Inflammatory macrophage treated with lipopolysaccharide for 4 hours (primary cell): ENCODE measurements around the gene NOS1.
"Not testable (repeated sequence)": the region's sequence is repeated elsewhere in the genome, so short reads cannot be mapped to it uniquely, and the experiment has no call there.

Source experiments
- DNase-seq: peaks from one replicate; pipeline ENCODE4 v3.0.0-alpha.2; 2020

The NOS1 gene

GRCh38 chr12:117202556-117202955, 158.9 kb downstream of the NOS1 start:
- no peak for DNase-seq

DNA sequence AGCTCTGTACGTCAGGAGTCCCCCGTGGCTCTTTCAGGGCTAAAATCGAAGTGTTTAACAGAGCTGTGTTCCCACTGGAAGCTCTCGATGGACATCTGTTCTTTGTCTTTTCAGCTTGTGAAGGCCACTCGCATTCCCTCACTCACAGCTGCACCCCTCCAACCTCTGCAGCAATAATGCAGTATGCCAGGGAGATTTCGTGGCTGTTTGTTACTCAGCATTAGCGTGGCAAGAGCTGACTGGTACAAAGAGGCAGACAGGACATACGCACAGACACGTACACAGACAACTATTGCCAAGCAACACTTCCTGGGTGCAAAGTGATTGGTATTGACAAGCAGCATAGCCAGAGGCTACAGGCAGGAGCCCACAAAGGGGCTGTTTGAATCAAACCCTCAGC, 159.4 kb downstream of the NOS1 start:
- DNase-seq: no peak

- not testable (repeated sequence) for DNase-seq
Measured at GRCh38 chr12:117199956-117200744, 161.3 kb downstream of the NOS1 start.

DNA sequence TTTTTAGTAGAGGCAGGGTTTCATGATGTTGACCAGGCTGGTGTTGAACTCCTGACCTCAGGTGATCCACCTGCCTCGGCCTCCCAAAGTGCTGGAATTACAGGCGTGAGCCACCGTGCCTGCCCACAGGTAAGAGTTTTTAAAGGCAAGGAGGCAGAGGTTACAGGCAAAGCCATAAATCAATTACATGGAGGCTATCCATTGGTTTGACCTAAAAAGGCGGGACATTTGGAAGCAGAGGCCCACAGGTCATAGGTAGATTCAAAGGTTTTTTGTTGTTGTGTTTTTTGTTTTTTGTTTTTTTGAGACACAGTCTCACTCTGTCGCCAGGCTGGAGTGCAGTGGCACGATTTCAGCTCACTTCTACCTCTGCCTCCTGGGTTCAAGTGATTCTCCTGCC, 165.1 kb downstream of the NOS1 start:
- DNase-seq: not testable (repeated sequence)

DNA sequence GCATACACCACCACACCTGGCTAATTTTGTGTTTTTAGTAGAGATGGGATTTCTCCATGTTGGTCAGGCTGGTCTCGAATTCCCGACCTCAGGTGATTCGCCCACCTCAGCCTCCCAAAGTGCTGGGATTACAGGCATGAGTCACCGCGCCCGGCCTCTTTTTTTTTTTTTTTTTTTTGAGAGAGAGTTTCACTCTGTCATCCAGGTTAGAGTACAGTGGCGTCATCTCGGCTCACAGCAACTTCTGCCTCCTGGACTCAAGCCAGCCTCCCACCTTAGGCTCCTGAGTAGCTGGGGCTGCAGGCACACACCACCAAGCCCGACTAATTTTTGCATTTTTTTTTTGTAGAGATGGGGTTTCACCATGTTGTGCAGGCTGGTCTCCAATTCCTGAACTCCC, 166.4 kb downstream of the NOS1 start:
- DNase-seq: not testable (repeated sequence)

- DNase-seq: no peak
Measured at GRCh38 chr12:117193903-117194302, 167.5 kb downstream of the NOS1 start.

DNA sequence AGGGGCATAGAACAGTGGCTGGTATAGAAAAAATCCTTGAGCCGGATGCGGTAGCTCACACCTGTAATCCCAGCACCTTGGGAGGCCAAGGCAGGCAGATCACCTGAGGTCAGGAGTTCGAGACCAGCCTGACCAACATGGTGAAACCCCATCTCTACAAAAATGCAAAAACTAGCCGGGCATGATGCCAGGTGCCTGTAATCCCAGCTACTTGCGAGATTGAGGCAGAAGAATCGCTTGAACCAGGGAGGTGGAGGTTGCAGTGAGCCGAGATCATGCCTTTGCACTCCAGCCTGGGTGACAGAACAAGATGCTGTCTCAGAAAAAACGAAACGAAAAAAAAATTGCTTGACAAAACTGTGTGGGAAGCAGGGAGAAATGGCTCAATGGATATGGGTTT, 168.8 kb downstream of the NOS1 start:
- not testable (repeated sequence) for DNase-seq

GRCh38 chr12:117192057-117192456, 169.4 kb downstream of the NOS1 start:
- no peak for DNase-seq

GRCh38 chr12:117190210-117190781, 171.1 kb downstream of the NOS1 start, which contains the start of gene FBXO21:
Gene FBXO21 (minus strand): TSS chr12:117190470. CDS start chr12:117190456, 14 bp downstream.
- peak; percentile 85 for DNase-seq

- peak; percentile 13 for DNase-seq
Measured at GRCh38 chr12:117189725-117190209, 171.7 kb downstream of the NOS1 start.

- no peak for DNase-seq
Measured at GRCh38 chr12:117188961-117189724, 172.3 kb downstream of the NOS1 start.

- DNase-seq: no peak
Measured at GRCh38 chr12:117188121-117188665, 173.2 kb downstream of the NOS1 start.

DNA sequence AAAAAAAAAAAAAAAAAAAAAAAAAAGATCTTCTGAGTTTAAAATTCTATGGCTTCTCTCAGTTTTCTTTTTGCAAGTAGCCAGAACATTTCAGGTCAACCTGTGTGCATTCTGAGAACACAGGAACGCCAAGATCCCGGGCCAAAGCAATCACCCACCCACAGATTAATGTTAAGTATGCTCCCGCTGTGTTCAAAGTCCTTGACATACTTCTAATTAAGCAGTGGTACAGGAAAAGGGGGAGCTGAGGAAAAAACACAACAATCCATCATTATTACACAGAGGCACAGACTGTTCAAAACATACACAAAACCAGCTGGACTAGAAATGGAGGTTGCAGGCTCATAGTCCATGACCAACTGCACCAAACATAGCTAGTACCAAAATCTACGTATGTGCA, 174.0 kb downstream of the NOS1 start:
- DNase-seq: no peak

- no peak for DNase-seq
Measured at GRCh38 chr12:117182866-117183265, 178.6 kb downstream of the NOS1 start.

DNA sequence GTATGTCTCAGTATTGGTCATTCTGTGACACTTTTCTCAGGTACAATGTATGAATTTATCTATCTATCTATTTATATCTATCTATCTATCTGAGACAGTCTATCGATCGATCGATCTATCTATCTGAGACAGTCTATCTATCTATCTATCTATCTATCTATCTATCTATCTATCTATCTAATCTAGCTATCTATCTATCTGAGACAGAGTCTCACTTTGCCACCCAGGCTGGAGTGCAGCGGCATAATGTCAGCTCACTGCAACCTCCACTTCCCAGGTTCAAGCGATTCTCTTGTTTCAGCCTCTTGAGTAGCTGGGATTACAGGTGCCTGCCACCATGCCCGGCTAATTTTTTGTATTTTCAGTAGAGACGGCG, 180.0 kb downstream of the NOS1 start:
- DNase-seq: not testable (repeated sequence)

DNA sequence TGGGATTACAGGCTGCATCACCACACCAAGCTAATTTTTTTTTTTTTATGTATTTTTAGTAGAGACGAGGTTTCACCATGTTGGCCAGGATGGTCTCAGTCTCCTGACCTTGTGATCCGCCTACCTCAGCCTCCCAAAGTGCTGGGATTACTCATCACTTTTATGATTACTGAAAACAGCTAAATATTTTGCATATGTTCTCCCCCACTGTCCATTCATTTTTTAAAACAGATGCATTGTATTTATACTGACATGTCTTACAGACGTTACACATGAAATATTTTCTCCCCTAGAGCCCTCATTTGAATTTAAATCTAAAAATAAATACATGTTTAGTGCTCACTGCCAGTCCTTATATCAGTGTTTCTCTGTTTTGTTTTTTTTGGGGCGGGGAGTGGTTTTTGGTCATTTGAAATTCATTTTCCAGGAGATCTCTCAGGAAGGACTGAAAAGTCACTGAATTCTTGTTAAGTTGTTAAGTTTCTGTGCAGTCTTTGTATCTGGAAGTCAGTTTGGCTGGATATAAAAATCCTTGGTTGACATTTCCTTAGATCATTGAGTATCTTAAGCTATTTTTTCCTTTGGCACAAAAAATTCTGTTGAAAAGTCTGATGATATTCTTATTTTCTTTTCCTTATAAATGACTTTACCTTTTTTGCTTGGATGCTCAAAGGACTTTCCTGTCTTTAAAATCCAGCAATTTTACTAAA, 180.5 kb downstream of the NOS1 start:
- DNase-seq: no peak

DNA sequence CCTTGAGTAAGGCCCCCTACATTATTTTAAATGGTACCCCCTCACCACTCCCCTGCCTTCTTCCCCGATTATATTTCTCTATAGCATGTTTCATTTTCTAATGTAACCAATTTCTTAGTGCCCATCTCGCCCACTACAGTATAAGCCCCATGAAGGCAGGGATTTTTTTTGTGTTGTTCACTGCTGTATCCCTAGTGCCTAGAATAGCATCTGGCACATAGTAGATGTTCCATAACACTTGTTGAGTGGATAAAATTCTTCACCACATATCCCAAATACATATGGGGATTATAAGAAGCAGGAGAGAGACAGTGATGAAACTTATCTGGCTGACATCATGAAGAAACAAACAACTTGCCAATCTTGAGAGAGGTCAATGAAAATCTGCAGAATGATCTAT, 182.7 kb downstream of the NOS1 start:
- no peak for DNase-seq

- DNase-seq: no peak
Measured at GRCh38 chr12:117178301-117178700, 183.1 kb downstream of the NOS1 start.

GRCh38 chr12:117172168-117172567, 189.3 kb downstream of the NOS1 start:
- no peak for DNase-seq

DNA sequence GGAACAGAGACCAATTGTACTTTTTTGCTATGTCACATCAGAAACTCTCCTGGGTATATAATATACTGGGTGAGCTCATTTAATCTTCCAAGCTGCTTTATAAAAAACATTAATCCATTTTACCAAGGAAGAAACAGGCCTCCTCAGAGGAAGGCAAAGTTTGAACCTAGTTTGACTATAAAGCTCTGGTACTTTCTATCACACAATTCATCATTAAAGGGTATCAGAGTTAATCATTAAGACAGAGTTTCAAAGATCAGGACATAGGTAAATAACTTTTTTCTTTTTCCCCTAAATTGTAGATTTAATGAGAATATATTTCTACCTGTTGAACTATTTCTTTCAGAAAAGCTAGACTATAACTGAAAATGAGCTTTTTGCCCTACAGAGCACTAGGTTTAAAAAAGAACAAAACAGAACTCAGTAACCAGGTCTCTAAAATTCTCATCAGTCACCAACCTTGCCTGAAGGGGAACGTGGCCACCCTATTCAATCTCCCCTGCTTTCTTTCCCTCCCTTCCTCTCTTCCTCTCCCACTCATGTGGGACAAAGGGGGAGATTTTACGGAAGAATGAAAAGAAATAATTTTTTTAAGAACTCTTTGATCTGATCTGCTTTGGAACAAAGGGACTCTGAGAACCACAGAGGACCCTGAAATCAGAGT, 189.8 kb downstream of the NOS1 start:
- no peak for DNase-seq

GRCh38 chr12:117169548-117169947, 191.9 kb downstream of the NOS1 start:
- no peak for DNase-seq

GRCh38 chr12:117168976-117169375, 192.4 kb downstream of the NOS1 start:
- no peak for DNase-seq
